Esophagus (tissue), 2 donors: ENCODE data around the gene RHO. TPM values are rescaled to one million over a fixed set of nuclear protein-coding genes. Genes with fewer than 3 reads are reported as not detected.
A peak's percentile ranks its signal among the peaks of the same experiment; 100 is the strongest.
"Not testable (repeated sequence)": the region's sequence is repeated elsewhere in the genome, so short reads cannot be mapped to it uniquely, and the experiment has no call there.

ENCODE experiments used
- H3K27ac ChIP-seq, 2 donors: one replicate each; pipeline ENCODE4 v1.5.1; 2013; ENCODE audit warnings: low read depth in 2 of 2, mild to moderate bottlenecking in 2 of 2, inconsistent platforms in 1 of 2, low read length in 1 of 2, moderate library complexity in 1 of 2
- H3K27me3 ChIP-seq, 2 donors: one replicate each; pipeline ENCODE4 v1.6.1; 2013; ENCODE audit warnings: low read length in 2 of 2, control low read depth in 1 of 2, mild to moderate bottlenecking in 1 of 2; ENCODE audit not compliant: insufficient read depth in 2 of 2, control insufficient read depth in 1 of 2
- H3K36me3 ChIP-seq, 2 donors: one replicate each; pipeline ENCODE4 v1.6.1; 2013; ENCODE audit warnings: low read length in 1 of 2; ENCODE audit not compliant: control insufficient read depth in 2 of 2, insufficient read depth in 2 of 2
- H3K4me1 ChIP-seq, 2 donors: one replicate each; pipeline ENCODE4 v1.6.1; 2013; ENCODE audit warnings: low read length in 1 of 2; ENCODE audit not compliant: control insufficient read depth in 2 of 2, insufficient read depth in 2 of 2
- H3K4me3 ChIP-seq, 2 donors: one replicate each; pipeline ENCODE4 v1.5.1; 2013; ENCODE audit warnings: low read length in 2 of 2, mild to moderate bottlenecking in 2 of 2, low read depth in 1 of 2, moderate library complexity in 1 of 2
- H3K9me3 ChIP-seq, 2 donors: one replicate each; pipeline ENCODE4 v1.6.1; 2013; ENCODE audit warnings: mild to moderate bottlenecking in 2 of 2, low read depth in 1 of 2, low read length in 1 of 2, moderate library complexity in 1 of 2; ENCODE audit not compliant: control insufficient read depth in 2 of 2, insufficient read depth in 1 of 2
- WGBS, 2 donors: extraction: QIAGEN DNeasy Blood & Tissue Kit; methylation state at CpG; one replicate each; pipeline ENCODE4 v1.1.7; 2013; 5-methylcytosine and 5-hydroxymethylcytosine counted together
- polyA plus RNA-seq, 2 donors: library from polyadenylated mRNA; stranded (reverse); fragments of 200-250 nt; gene quantifications; one replicate each; pipeline ENCODE4 v1.2.3, GENCODE V29; 2013
- donor health status: healthy with polysubstance abuse.
- donor health status: Bipolar disorder and iron deficiency.

RHO gene
- polyA plus RNA-seq, 2 donors: not detected

DNA sequence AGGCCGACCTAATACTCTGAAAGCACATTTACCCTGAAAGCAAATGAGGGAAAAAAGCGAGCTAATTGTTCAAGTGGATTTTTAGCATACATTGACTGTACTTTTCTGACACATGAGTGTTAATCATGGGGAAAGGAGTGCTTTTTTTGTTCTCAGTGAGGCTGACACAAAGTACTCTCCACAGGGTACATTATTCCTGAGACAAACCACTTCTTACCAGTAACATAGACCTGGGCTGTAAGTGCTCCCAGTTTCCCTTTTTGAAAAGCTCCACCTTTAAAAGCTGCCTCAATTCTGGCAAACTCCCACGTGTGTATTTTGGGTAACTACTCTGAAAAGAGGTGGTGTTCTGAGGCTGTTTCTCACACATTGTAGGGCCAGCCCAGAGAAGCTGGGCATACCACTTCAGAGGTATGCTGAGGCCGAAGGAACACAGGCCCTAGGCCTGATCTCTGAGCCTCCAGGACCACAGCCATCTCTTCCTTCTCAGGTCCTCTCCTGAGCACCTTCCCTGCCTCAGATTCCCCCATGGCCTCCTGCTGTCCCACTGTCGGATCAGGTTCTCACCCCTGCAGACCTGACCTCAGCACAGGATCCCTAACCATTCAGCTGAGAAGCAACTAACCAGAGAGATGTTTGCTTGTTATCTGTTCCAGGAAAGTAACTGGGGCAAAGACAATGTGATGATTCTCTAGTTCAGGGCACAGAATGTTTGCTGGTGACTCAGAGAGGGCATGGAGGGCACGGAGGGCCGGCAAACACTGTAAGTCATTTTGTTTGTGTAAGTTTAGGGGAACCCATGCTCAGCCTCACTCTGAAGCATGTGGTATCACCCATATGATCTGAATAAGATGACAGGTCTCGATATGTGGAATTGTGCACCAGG, 29.6 kb upstream of the RHO start:
- WGBS, 2 donors: 73 to 80% methylated on average over 8 of the region's 8 CpGs
- not testable (repeated sequence) for H3K9me3 ChIP-seq, H3K27me3 ChIP-seq, H3K27ac ChIP-seq, H3K4me1 ChIP-seq, H3K4me3 ChIP-seq
- H3K36me3 ChIP-seq: peaks cover 10 to 18% of the 10 kb centered on the region in 2 donors

- not testable (repeated sequence) for H3K4me3 ChIP-seq, H3K4me1 ChIP-seq, H3K27me3 ChIP-seq, H3K27ac ChIP-seq, H3K9me3 ChIP-seq
- H3K36me3 ChIP-seq: peaks cover 16 to 21% of the 10 kb centered on the region in 2 donors
- WGBS, 2 donors: 89 to 90% methylated on average over 12 to 14 of the region's 14 CpGs
Measured at GRCh38 chr3:129499604-129500333, 28.7 kb upstream of the RHO start.

- Histone ChIP-seq H3K36me3 (peaks cover 16 to 21% of the 10 kb centered on the region in 2 donors), H3K27me3 (no peaks in the 10 kb centered on the region), H3K4me1 (peaks cover 0 to 3% of the 10 kb centered on the region in 2 donors), H3K4me3 (no peak overlapping the region), H3K27ac (peak overlapping the region in 1 of 2 donors; percentile 2), H3K9me3 (no peaks in the 10 kb centered on the region)
- 93 to 94% methylated on average over 5 of the region's 5 CpGs for WGBS, 2 donors
Measured at GRCh38 chr3:129500334-129500658, 28.1 kb upstream of the RHO start.

GRCh38 chr3:129501630-129502029, 26.8 kb upstream of the RHO start:
- peaks cover 15 to 21% of the 10 kb centered on the region in 2 donors for H3K36me3 ChIP-seq
- no peaks in the 10 kb centered on the region for H3K27me3 ChIP-seq
- no peak overlapping the region for H3K27ac ChIP-seq
- 77 to 87% methylated on average over 5 of the region's 5 CpGs for WGBS, 2 donors
- H3K4me3 ChIP-seq: no peak overlapping the region
- H3K4me1 ChIP-seq: peaks cover 0 to 3% of the 10 kb centered on the region in 2 donors
- H3K9me3 ChIP-seq: no peaks in the 10 kb centered on the region

- Histone ChIP-seq H3K36me3 (peaks cover 15 to 21% of the 10 kb centered on the region in 2 donors), H3K27ac (no peak overlapping the region), H3K4me3 (no peak overlapping the region), H3K27me3 (no peaks in the 10 kb centered on the region), H3K4me1 (peaks cover 0 to 3% of the 10 kb centered on the region in 2 donors), H3K9me3 (no peaks in the 10 kb centered on the region)
- 93 to 94% methylated on average over 18 of the region's 18 CpGs for WGBS, 2 donors
Measured at GRCh38 chr3:129502641-129503408, 25.6 kb upstream of the RHO start.

DNA sequence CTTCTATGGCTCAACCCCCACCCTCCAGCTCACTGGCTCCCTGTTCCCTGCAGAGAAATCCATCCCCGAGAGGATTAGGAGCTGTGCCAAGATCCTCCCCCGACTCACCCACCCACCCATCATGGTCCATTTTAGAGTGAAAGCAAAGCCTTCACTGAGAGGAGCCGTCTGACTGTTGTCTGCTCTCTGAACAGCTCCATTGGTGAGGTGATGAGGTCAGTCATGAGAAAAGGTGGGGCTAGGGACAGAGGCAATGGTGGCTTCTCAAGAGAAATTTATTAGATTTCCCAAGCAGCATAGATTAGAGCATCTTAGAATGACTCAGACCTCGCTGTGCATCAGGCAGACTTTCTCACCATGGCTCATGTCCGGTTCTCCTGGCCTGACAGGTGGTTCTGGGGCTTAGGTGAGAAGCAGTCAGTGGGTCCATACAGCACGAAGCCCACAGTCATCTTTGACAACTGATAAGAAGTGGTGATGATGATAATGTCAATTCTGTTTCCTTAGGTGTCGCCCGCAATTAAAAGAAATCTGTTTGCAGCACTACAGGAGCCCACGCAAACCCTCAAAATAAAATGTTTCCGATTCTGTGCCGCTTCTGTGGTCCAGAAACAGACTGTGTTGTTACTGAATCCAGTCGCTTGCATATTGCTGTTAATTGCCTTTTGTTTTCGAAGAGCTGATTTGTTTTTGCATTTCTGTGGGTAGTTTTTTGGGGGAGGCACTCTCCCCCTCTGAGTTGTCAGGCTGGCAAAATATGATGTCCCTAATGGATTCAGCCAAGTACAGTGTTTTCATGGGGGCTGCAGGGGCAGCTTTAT, 24.8 kb upstream of the RHO start:
- Histone ChIP-seq H3K36me3 (peaks cover 15 to 21% of the 10 kb centered on the region in 2 donors), H3K27ac (no peak overlapping the region), H3K4me3 (no peak overlapping the region), H3K4me1 (peaks cover 0 to 3% of the 10 kb centered on the region in 2 donors), H3K9me3 (no peaks in the 10 kb centered on the region), H3K27me3 (no peaks in the 10 kb centered on the region)
- 88 to 89% methylated on average over 13 of the region's 13 CpGs for WGBS, 2 donors

DNA sequence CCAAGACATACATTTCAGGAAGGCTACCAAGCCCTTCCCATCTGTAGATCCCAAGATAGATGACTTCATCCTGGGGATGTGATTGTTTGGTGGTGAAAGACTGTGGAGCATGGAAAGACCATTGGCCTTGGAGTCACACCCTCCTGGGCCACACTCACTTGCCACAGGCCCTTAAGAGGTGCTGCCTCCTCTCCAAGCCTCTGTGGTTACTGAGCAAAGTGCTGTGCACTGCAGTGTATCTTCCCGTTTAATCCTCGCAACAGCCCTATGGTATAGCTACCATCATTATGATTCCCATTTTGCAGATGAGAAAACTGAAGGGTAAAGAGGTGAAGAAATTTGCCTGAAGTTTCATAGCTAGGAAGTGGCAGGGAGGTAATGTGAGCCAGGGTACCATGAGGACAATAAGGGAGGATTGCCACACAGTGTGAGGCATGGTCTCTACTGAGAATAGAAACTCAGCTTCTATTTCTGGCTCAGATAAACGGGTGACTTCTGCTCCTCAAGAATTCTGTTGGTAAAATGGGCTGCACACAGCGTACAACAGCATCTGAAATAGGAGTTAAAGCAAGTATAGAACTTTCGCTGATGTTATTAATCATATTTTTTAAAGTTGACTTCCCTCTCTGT, 23.9 kb upstream of the RHO start:
- H3K9me3 ChIP-seq: no peaks in the 10 kb centered on the region
- H3K4me1 ChIP-seq: peaks cover 0 to 3% of the 10 kb centered on the region in 2 donors
- H3K36me3 ChIP-seq: peaks cover 15 to 21% of the 10 kb centered on the region in 2 donors
- WGBS, 2 donors: 79 to 82% methylated on average over 5 of the region's 5 CpGs
- no peak overlapping the region for H3K27ac ChIP-seq
- no peak overlapping the region for H3K4me3 ChIP-seq
- H3K27me3 ChIP-seq: no peaks in the 10 kb centered on the region

DNA sequence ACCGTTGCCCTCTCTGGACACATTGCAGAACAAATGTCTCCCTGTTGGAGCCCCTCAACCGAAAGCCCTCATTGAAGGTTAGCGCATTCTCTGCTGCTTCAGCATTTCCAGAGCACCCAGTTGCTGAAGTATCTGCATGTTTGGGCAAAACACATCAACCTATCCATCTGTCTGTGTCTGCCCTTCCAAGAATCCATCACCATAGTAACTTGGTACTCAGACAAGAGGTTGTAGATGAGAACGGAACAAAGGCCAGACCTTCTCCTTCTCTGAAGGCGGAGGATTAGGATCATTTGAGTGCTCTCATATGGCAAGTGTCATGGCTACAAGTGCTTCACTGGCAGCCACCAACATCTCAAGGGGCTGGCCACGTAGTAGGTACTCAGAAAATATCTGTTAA, 23.1 kb upstream of the RHO start:
- H3K36me3 ChIP-seq: peaks cover 10 to 21% of the 10 kb centered on the region in 2 donors
- WGBS, 2 donors: 71 to 78% methylated on average over 6 of the region's 6 CpGs
- H3K27ac ChIP-seq: no peak overlapping the region
- H3K9me3 ChIP-seq: no peaks in the 10 kb centered on the region
- peaks cover 0 to 3% of the 10 kb centered on the region in 2 donors for H3K4me1 ChIP-seq
- no peak overlapping the region for H3K4me3 ChIP-seq
- H3K27me3 ChIP-seq: no peaks in the 10 kb centered on the region
